GM23338 (cell line): ENCODE measurements around the gene EML1. TPM values are rescaled to one million over a fixed set of nuclear protein-coding genes. Genes with fewer than 3 reads are reported as not detected.

Experiments
- ATAC-seq: fragments of 200-7000 bp; cut with Tn5 transposase; 3 replicates; pipeline ENCODE4 v1.9.1; 2020
- DNase-seq: peaks from one replicate; pipeline ENCODE4 v3.0.0-alpha.2; 2015; ENCODE audit warnings: low spot score
- H2AFZ ChIP-seq: fragments of 200-600 bp; sonication (generic); 2 replicates; pipeline ENCODE4 v1.8.0; 2016; ENCODE audit warnings: antibody characterized with exemption, mild to moderate bottlenecking, moderate library complexity
- H3F3A ChIP-seq: fragments of 200-600 bp; sonication (generic); replicated peaks from 2 replicates; pipeline ENCODE4 v1.8.0; 2017; ENCODE audit warnings: antibody characterized with exemption, mixed run types, low read depth
- H3K27ac ChIP-seq: fragments of 200-600 bp; sonication (generic); 2 replicates; pipeline ENCODE4 v1.6.1; 2016; ENCODE audit warnings: low read depth
- H3K27me3 ChIP-seq: fragments of 200-600 bp; sonication (generic); 2 replicates; pipeline ENCODE4 v1.8.0; 2016; ENCODE audit warnings: mild to moderate bottlenecking, mixed run types, moderate library complexity; ENCODE audit not compliant: insufficient read depth
- H3K36me3 ChIP-seq: fragments of 200-600 bp; sonication (generic); 2 replicates; pipeline ENCODE4 v1.8.0; 2016; ENCODE audit warnings: mild to moderate bottlenecking; ENCODE audit not compliant: insufficient read depth
- H3K4me1 ChIP-seq: fragments of 200-600 bp; sonication (generic); 2 replicates; pipeline ENCODE4 v1.8.0; 2016; ENCODE audit warnings: mild to moderate bottlenecking, moderate library complexity; ENCODE audit not compliant: insufficient read depth
- H3K4me2 ChIP-seq: fragments of 200-600 bp; sonication (generic); 2 replicates; pipeline ENCODE4 v1.7.1; 2017; ENCODE audit warnings: mixed run types
- H3K4me3 ChIP-seq: fragments of 200-600 bp; sonication (generic); 2 replicates; pipeline ENCODE4 v1.6.1; 2016; ENCODE audit warnings: mixed run types
- H3K79me2 ChIP-seq: fragments of 200-600 bp; sonication (generic); replicated peaks from 2 replicates; pipeline ENCODE4 v1.8.0; 2017; ENCODE audit warnings: mild to moderate bottlenecking; ENCODE audit not compliant: insufficient read depth
- H3K9me2 ChIP-seq: fragments of 200-600 bp; sonication (generic); 2 replicates; pipeline ENCODE4 v1.8.0; 2017; ENCODE audit not compliant: insufficient read depth
- H4K20me1 ChIP-seq: fragments of 200-600 bp; sonication (generic); replicated peaks from 2 replicates; pipeline ENCODE4 v1.8.0; 2017; ENCODE audit warnings: mild to moderate bottlenecking; ENCODE audit not compliant: insufficient read depth
- H3K27ac Mint-ChIP-seq: 2 replicates; pipeline ENCODE4 v1.8.0; 2020; ENCODE audit warnings: inconsistent platforms, mild to moderate bottlenecking, moderate library complexity, mixed read lengths
- H3K27me3 Mint-ChIP-seq: 3 replicates; pipeline ENCODE4 v1.8.0; 2022; ENCODE audit warnings: low read depth, mild to moderate bottlenecking, moderate library complexity, mixed read lengths, inconsistent platforms; ENCODE audit not compliant: insufficient read depth, poor library complexity
- H3K36me3 Mint-ChIP-seq: 3 replicates; pipeline ENCODE4 v1.8.0; 2021; ENCODE audit warnings: low read depth, mild to moderate bottlenecking, inconsistent platforms, moderate library complexity, mixed read lengths
- H3K4me1 Mint-ChIP-seq: 3 replicates; pipeline ENCODE4 v1.8.0; 2020; ENCODE audit warnings: mild to moderate bottlenecking, inconsistent platforms, mixed read lengths
- H3K4me3 Mint-ChIP-seq: 3 replicates; pipeline ENCODE4 v1.8.0; 2021; ENCODE audit warnings: moderate library complexity, mild to moderate bottlenecking, inconsistent platforms, mixed read lengths
- H3K9me3 Mint-ChIP-seq: 3 replicates; pipeline ENCODE4 v1.8.0; 2020; ENCODE audit warnings: moderate library complexity, mild to moderate bottlenecking, inconsistent platforms, mixed read lengths
- CREB1 ChIP-seq: fragments of 250-450 bp; sonication (Bioruptor Pico); IDR thresholded peaks from 2 replicates; pipeline ENCODE4 v1.5.0; 2020; ENCODE audit warnings: low read depth, mild to moderate bottlenecking, moderate library complexity
- EZH2 ChIP-seq: fragments of 200-600 bp; sonication (generic); IDR thresholded peaks from one replicate; pipeline ENCODE4 v1.8.0; 2017; ENCODE audit warnings: antibody characterized with exemption, mild to moderate bottlenecking, low read depth; ENCODE audit not compliant: unreplicated experiment
- EZH2phosphoT487 ChIP-seq: fragments of 200-600 bp; sonication (generic); IDR thresholded peaks from one replicate; pipeline ENCODE4 v1.8.1; 2018; ENCODE audit warnings: antibody characterized with exemption; ENCODE audit not compliant: unreplicated experiment
- JUNB ChIP-seq: IDR thresholded peaks from one replicate; pipeline ENCODE4 v1.6.1; 2016; ENCODE audit warnings: antibody characterized with exemption; ENCODE audit not compliant: unreplicated experiment
- NANOG ChIP-seq: IDR thresholded peaks from 2 replicates; pipeline ENCODE4 v1.6.1; 2016; ENCODE audit warnings: antibody characterized with exemption, borderline replicate concordance
- POLR2AphosphoS5 ChIP-seq: IDR thresholded peaks from 2 replicates; pipeline ENCODE4 v1.6.1; 2016; ENCODE audit warnings: antibody characterized with exemption, low read depth
- STAT1 ChIP-seq: IDR thresholded peaks from one replicate; pipeline ENCODE4 v1.6.1; 2016; ENCODE audit warnings: antibody characterized with exemption; ENCODE audit not compliant: unreplicated experiment
- ZNF114 ChIP-seq: fragments of 250-450 bp; sonication (Bioruptor Pico); IDR thresholded peaks from 2 replicates; pipeline ENCODE4 v1.5.0; 2020; ENCODE audit warnings: mild to moderate bottlenecking, moderate library complexity
- ZNF331 ChIP-seq: fragments of 250-450 bp; sonication (Bioruptor Pico); IDR thresholded peaks from 2 replicates; pipeline ENCODE4 v1.5.0; 2020; ENCODE audit warnings: low read depth, mild to moderate bottlenecking, moderate library complexity
- polyA plus RNA-seq: library from polyadenylated mRNA; unstranded; fragments of >200 nt; fragmentation: Nextera tagmentation; extraction: Ambion mirVana; gene quantifications from 2 replicates; pipeline ENCODE4 v1.2.1, GENCODE V29; 2016
- total RNA-seq: library from RNA; depleted of rRNA; stranded (reverse); fragments of >200 nt; shearing (Covaris generic); gene quantifications from 2 replicates; pipeline ENCODE4 v1.2.3, GENCODE V29; 2014
- TF ChIP-seq, protein P1 (sequence below): IDR thresholded peaks from 2 replicates; pipeline ENCODE4 v1.6.1; 2016; ENCODE audit warnings: antibody characterized with exemption
- TF ChIP-seq, protein P2 (sequence below), 2 experiments: fragments of 200-600 bp in 1 of 2; sonication (generic) in 1 of 2; conservative IDR thresholded peaks; 2 replicates each; pipeline versions ENCODE4 v1.5.1 to v1.6.1; 2016 to 2017; ENCODE audit warnings: antibody characterized with exemption in 2 of 2, low read depth in 2 of 2, mild to moderate bottlenecking in 2 of 2, moderate library complexity in 1 of 2
- TF ChIP-seq, protein P3 (sequence below): fragments of 250-450 bp; sonication (Bioruptor Pico); IDR thresholded peaks from 2 replicates; pipeline ENCODE4 v1.5.0; 2020; ENCODE audit warnings: mild to moderate bottlenecking, moderate library complexity
- TF ChIP-seq, protein P4 (sequence below): IDR thresholded peaks from one replicate; pipeline ENCODE4 v1.6.1; 2018; ENCODE audit warnings: antibody characterized with exemption; ENCODE audit not compliant: unreplicated experiment

The EML1 gene
- total and polyA plus RNA-seq, 2 experiments from 2014 or later: 7.0 to 18.1 TPM

DNA sequence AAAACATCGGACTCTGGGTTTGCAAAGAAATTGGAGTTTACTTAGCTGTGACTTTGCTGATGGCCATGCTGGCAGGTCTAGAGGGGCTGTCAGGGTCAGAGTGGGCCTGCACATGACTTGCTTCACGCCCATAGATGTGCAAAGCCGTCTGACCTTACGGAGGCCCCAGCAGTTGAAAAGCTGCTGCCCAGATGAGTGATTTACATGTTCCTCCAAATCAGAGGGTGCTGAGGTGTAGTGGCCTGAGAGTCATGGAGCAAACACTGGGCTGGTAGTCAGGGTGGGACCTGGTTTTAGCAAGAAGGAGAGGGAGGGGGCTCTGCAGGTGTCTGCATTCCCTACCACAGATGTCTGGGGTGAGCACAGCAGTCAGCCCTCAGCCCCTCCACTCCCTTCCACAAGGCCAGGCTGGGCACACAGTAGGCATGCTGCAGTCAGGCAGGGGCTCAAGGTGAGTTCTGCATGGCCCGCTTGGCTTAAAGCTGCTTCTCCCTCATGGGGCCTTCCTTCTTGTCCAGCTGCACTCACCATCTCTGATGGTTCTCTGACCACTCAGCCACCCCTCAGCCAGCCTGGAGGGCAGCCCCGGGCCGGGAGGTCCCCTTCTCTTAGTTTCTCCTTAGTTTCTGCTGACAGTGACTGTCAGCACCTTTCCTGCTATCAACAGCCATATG lies 34.2 kb upstream of the EML1 start:
- no peak overlapping the region for H3K4me3 Mint-ChIP-seq
- no peaks in the 10 kb centered on the region for H3K9me3 Mint-ChIP-seq

More for the DNA sequence above, 34.2 kb upstream of the EML1 start:
- no peak overlapping the region for H3K4me3 ChIP-seq
- no peak overlapping the region for H3K27ac ChIP-seq
- no peaks in the 10 kb centered on the region for H3K27me3 ChIP-seq
- H3K4me1 Mint-ChIP-seq: peaks cover 27% of the 10 kb centered on the region
- no peaks in the 10 kb centered on the region for H3F3A ChIP-seq
- peak overlapping the region; percentile 15; the same call in 1 of the 2 replicates for H3K4me2 ChIP-seq
- ATAC-seq (peak; percentile 30), DNase-seq (no peak)
- H3K79me2 ChIP-seq: no peaks in the 10 kb centered on the region
- peaks cover 13% of the 10 kb centered on the region for H3K27me3 Mint-ChIP-seq
- no peak for TF ChIP-seq STAT1
- TF ChIP-seq, protein P1, sequence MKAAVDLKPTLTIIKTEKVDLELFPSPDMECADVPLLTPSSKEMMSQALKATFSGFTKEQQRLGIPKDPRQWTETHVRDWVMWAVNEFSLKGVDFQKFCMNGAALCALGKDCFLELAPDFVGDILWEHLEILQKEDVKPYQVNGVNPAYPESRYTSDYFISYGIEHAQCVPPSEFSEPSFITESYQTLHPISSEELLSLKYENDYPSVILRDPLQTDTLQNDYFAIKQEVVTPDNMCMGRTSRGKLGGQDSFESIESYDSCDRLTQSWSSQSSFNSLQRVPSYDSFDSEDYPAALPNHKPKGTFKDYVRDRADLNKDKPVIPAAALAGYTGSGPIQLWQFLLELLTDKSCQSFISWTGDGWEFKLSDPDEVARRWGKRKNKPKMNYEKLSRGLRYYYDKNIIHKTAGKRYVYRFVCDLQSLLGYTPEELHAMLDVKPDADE: no peak
- TF ChIP-seq, protein P2, sequence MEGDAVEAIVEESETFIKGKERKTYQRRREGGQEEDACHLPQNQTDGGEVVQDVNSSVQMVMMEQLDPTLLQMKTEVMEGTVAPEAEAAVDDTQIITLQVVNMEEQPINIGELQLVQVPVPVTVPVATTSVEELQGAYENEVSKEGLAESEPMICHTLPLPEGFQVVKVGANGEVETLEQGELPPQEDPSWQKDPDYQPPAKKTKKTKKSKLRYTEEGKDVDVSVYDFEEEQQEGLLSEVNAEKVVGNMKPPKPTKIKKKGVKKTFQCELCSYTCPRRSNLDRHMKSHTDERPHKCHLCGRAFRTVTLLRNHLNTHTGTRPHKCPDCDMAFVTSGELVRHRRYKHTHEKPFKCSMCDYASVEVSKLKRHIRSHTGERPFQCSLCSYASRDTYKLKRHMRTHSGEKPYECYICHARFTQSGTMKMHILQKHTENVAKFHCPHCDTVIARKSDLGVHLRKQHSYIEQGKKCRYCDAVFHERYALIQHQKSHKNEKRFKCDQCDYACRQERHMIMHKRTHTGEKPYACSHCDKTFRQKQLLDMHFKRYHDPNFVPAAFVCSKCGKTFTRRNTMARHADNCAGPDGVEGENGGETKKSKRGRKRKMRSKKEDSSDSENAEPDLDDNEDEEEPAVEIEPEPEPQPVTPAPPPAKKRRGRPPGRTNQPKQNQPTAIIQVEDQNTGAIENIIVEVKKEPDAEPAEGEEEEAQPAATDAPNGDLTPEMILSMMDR (conservative IDR thresholded peaks at IDR 0.05; ENCODE audit: low read depth in 2 of 2): no peak
- no peak for TF ChIP-seq EZH2
- TF ChIP-seq POLR2AphosphoS5: no peak
- TF ChIP-seq NANOG: no peak
- no peak for TF ChIP-seq JUNB
- no peak for TF ChIP-seq EZH2phosphoT487
- TF ChIP-seq, protein P3, sequence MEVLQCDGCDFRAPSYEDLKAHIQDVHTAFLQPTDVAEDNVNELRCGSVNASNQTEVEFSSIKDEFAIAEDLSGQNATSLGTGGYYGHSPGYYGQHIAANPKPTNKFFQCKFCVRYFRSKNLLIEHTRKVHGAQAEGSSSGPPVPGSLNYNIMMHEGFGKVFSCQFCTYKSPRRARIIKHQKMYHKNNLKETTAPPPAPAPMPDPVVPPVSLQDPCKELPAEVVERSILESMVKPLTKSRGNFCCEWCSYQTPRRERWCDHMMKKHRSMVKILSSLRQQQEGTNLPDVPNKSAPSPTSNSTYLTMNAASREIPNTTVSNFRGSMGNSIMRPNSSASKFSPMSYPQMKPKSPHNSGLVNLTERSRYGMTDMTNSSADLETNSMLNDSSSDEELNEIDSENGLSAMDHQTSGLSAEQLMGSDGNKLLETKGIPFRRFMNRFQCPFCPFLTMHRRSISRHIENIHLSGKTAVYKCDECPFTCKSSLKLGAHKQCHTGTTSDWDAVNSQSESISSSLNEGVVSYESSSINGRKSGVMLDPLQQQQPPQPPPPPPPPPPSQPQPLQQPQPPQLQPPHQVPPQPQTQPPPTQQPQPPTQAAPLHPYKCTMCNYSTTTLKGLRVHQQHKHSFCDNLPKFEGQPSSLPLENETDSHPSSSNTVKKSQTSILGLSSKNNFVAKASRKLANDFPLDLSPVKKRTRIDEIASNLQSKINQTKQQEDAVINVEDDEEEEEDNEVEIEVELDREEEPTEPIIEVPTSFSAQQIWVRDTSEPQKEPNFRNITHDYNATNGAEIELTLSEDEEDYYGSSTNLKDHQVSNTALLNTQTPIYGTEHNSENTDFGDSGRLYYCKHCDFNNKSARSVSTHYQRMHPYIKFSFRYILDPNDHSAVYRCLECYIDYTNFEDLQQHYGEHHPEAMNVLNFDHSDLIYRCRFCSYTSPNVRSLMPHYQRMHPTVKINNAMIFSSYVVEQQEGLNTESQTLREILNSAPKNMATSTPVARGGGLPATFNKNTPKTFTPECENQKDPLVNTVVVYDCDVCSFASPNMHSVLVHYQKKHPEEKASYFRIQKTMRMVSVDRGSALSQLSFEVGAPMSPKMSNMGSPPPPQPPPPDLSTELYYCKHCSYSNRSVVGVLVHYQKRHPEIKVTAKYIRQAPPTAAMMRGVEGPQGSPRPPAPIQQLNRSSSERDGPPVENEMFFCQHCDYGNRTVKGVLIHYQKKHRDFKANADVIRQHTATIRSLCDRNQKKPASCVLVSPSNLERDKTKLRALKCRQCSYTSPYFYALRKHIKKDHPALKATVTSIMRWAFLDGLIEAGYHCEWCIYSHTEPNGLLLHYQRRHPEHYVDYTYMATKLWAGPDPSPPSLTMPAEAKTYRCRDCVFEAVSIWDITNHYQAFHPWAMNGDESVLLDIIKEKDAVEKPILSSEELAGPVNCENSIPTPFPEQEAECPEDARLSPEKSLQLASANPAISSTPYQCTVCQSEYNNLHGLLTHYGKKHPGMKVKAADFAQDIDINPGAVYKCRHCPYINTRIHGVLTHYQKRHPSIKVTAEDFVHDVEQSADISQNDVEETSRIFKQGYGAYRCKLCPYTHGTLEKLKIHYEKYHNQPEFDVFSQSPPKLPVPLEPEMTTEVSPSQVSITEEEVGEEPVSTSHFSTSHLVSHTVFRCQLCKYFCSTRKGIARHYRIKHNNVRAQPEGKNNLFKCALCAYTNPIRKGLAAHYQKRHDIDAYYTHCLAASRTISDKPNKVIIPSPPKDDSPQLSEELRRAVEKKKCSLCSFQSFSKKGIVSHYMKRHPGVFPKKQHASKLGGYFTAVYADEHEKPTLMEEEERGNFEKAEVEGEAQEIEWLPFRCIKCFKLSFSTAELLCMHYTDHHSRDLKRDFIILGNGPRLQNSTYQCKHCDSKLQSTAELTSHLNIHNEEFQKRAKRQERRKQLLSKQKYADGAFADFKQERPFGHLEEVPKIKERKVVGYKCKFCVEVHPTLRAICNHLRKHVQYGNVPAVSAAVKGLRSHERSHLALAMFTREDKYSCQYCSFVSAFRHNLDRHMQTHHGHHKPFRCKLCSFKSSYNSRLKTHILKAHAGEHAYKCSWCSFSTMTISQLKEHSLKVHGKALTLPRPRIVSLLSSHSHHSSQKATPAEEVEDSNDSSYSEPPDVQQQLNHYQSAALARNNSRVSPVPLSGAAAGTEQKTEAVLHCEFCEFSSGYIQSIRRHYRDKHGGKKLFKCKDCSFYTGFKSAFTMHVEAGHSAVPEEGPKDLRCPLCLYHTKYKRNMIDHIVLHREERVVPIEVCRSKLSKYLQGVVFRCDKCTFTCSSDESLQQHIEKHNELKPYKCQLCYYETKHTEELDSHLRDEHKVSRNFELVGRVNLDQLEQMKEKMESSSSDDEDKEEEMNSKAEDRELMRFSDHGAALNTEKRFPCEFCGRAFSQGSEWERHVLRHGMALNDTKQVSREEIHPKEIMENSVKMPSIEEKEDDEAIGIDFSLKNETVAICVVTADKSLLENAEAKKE (CRISPR knock-in tag): no peak
- TF ChIP-seq, protein P4, sequence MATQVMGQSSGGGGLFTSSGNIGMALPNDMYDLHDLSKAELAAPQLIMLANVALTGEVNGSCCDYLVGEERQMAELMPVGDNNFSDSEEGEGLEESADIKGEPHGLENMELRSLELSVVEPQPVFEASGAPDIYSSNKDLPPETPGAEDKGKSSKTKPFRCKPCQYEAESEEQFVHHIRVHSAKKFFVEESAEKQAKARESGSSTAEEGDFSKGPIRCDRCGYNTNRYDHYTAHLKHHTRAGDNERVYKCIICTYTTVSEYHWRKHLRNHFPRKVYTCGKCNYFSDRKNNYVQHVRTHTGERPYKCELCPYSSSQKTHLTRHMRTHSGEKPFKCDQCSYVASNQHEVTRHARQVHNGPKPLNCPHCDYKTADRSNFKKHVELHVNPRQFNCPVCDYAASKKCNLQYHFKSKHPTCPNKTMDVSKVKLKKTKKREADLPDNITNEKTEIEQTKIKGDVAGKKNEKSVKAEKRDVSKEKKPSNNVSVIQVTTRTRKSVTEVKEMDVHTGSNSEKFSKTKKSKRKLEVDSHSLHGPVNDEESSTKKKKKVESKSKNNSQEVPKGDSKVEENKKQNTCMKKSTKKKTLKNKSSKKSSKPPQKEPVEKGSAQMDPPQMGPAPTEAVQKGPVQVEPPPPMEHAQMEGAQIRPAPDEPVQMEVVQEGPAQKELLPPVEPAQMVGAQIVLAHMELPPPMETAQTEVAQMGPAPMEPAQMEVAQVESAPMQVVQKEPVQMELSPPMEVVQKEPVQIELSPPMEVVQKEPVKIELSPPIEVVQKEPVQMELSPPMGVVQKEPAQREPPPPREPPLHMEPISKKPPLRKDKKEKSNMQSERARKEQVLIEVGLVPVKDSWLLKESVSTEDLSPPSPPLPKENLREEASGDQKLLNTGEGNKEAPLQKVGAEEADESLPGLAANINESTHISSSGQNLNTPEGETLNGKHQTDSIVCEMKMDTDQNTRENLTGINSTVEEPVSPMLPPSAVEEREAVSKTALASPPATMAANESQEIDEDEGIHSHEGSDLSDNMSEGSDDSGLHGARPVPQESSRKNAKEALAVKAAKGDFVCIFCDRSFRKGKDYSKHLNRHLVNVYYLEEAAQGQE: no peak
- no peak for TF ChIP-seq CREB1 (CRISPR knock-in tag)
- no peak for TF ChIP-seq ZNF114 (CRISPR knock-in tag)
- no peak for TF ChIP-seq ZNF331 (CRISPR knock-in tag)
- no peaks in the 10 kb centered on the region for H3K36me3 Mint-ChIP-seq
- H2AFZ ChIP-seq: peak overlapping the region; percentile 96
- no peaks in the 10 kb centered on the region for H3K9me2 ChIP-seq
- H3K4me1 ChIP-seq: 0 out of 2 replicates have a peak, but pooled peaks cover 13% of the 10 kb centered on the region
- no peak overlapping the region; the same call in 1 of the 2 replicates for H3K27ac Mint-ChIP-seq
- no peaks in the 10 kb centered on the region for H4K20me1 ChIP-seq
- no peaks in the 10 kb centered on the region for H3K36me3 ChIP-seq
